Measurements from ENCODE around the gene SLC16A12.

- TF ChIP-seq CTCF (IDR thresholded peaks at IDR 0.05; ENCODE audit: extremely low read depth in 1 of 2, insufficient read depth in 1 of 2, low read depth in 1 of 2, low read length in 2 of 2) = no peak
- TF ChIP-seq MAX (IDR thresholded peaks at IDR 0.05; ENCODE audit: insufficient read depth, insufficient read length) = no peak
These were observed 13.3 kb upstream of the SLC16A12 start for GRCh38 chr10:89548673-89549072.

All from endothelial cell of umbilical vein (primary cell).